IMR-90 (cell line): ENCODE measurements around the gene SAYSD1.

ENCODE experiments used
- BHLHE40 ChIP-seq: fragments of 150-350 bp; IDR thresholded peaks from 2 replicates; pipeline ENCODE4 v1.6.1; 2016; ENCODE audit warnings: mild to moderate bottlenecking, low read depth, low read length
- CEBPB ChIP-seq: IDR thresholded peaks from 2 replicates; pipeline ENCODE4 v1.6.1; 2012; ENCODE audit warnings: low read depth, low read length, improper control_type of control experiment
- CHD1 ChIP-seq: IDR thresholded peaks from 2 replicates; pipeline ENCODE4 v1.6.1; 2012; ENCODE audit warnings: low read depth, low read length, improper control_type of control experiment
- CTCF ChIP-seq: conservative IDR thresholded peaks from 2 replicates; pipeline ENCODE4 v1.5.1; 2012; ENCODE audit warnings: mild to moderate bottlenecking, low read depth, low read length, improper control_type of control experiment
- ELK1 ChIP-seq: fragments of 150-350 bp; IDR thresholded peaks from 2 replicates; pipeline ENCODE4 v1.6.1; 2016; ENCODE audit warnings: low read depth, mild to moderate bottlenecking, low read length, moderate library complexity, borderline replicate concordance
- FOS ChIP-seq: fragments of 150-350 bp; IDR thresholded peaks from 2 replicates; pipeline ENCODE4 v1.6.1; 2016; ENCODE audit warnings: low read depth, low read length
- MAFK ChIP-seq: IDR thresholded peaks from 2 replicates; pipeline ENCODE4 v1.6.1; 2012; ENCODE audit warnings: low read depth, low read length, improper control_type of control experiment
- POLR2A ChIP-seq: IDR thresholded peaks from 2 replicates; pipeline ENCODE4 v1.6.1; 2012; ENCODE audit warnings: mild to moderate bottlenecking, low read depth, low read length
- RAD21 ChIP-seq: IDR thresholded peaks from 2 replicates; pipeline ENCODE4 v1.6.1; 2012; ENCODE audit warnings: low read length, improper control_type of control experiment
- RFX5 ChIP-seq: IDR thresholded peaks from 2 replicates; pipeline ENCODE4 v1.8.0; 2012; ENCODE audit warnings: low read depth, mild to moderate bottlenecking, low read length, moderate library complexity
- SMC3 ChIP-seq: fragments of 150-350 bp; IDR thresholded peaks from 2 replicates; pipeline ENCODE4 v1.6.1; 2016; ENCODE audit warnings: low read depth, mild to moderate bottlenecking, antibody characterized with exemption, low read length, moderate library complexity
- TF ChIP-seq, protein P1 (sequence below): fragments of 150-350 bp; IDR thresholded peaks from 2 replicates; pipeline ENCODE4 v1.6.1; 2017; ENCODE audit warnings: mild to moderate bottlenecking, antibody characterized with exemption, low read length, low read depth

GRCh38 chr6:39143238-39143930 is 28.4 kb upstream of the SAYSD1 start:
- TF ChIP-seq CEBPB: no peak
- no peak for TF ChIP-seq POLR2A
- TF ChIP-seq CTCF: no peak
- no peak for TF ChIP-seq RFX5
- TF ChIP-seq FOS: no peak
- no peak for TF ChIP-seq SMC3
- TF ChIP-seq BHLHE40: no peak
- no peak for TF ChIP-seq RAD21
- no peak for TF ChIP-seq CHD1
- TF ChIP-seq, protein P1, sequence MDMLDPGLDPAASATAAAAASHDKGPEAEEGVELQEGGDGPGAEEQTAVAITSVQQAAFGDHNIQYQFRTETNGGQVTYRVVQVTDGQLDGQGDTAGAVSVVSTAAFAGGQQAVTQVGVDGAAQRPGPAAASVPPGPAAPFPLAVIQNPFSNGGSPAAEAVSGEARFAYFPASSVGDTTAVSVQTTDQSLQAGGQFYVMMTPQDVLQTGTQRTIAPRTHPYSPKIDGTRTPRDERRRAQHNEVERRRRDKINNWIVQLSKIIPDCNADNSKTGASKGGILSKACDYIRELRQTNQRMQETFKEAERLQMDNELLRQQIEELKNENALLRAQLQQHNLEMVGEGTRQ: no peak
- no peak for TF ChIP-seq MAFK
- no peak for TF ChIP-seq ELK1
